Right lobe of liver (tissue), 4 donors: ENCODE results near the gene DCTN5.

ENCODE experiments used
- POLR2A ChIP-seq: fragments of 450-650 bp; IDR thresholded peaks from one replicate; pipeline ENCODE4 v1.6.1; 2017; ENCODE audit warnings: antibody characterized with exemption, mild to moderate bottlenecking
- TF ChIP-seq, protein P1 (sequence below), 4 donors: fragments of 200-600 bp in 3 of 4; fragments of 450-650 bp in 1 of 4; IDR thresholded peaks; one replicate each; pipeline versions ENCODE4 v1.5.1 to v1.8.0; 2016 to 2022; ENCODE audit warnings: antibody characterized with exemption in 4 of 4, mild to moderate bottlenecking in 2 of 4
- donor health status: DM: no; HTN: no; CAD: no.
- donor health status: DM: no; HTN: no; CAD: no.
- donor health status: DM: no; HTN: yes; CAD: no.

DNA sequence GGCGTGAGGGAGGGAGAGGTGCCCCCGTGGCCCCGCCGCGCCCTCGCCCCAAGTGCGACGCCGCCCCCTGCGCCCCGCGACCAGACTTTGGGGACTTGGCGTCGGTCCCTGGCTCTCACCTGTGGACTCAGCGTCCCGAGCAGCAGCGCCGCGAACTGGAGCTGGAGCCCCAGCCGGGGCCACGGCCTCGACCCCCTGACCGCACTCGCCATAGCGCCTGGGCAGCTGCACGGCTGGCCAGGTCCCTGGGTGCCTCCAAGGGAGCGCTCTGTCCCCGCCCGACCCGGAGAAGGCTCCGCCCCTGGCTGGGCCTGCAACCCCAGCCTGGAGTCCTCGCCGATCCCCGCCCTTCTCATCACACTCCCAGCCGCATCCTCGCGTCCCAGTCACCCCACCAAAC lies 71.7 kb downstream of the DCTN5 start, which contains the start of gene ERN2:
- TF ChIP-seq POLR2A: no peak
- TF ChIP-seq, protein P1, sequence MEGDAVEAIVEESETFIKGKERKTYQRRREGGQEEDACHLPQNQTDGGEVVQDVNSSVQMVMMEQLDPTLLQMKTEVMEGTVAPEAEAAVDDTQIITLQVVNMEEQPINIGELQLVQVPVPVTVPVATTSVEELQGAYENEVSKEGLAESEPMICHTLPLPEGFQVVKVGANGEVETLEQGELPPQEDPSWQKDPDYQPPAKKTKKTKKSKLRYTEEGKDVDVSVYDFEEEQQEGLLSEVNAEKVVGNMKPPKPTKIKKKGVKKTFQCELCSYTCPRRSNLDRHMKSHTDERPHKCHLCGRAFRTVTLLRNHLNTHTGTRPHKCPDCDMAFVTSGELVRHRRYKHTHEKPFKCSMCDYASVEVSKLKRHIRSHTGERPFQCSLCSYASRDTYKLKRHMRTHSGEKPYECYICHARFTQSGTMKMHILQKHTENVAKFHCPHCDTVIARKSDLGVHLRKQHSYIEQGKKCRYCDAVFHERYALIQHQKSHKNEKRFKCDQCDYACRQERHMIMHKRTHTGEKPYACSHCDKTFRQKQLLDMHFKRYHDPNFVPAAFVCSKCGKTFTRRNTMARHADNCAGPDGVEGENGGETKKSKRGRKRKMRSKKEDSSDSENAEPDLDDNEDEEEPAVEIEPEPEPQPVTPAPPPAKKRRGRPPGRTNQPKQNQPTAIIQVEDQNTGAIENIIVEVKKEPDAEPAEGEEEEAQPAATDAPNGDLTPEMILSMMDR (IDR thresholded peaks at IDR 0.05): no peak
